Measurements from ENCODE around the gene CHST11.

DNA sequence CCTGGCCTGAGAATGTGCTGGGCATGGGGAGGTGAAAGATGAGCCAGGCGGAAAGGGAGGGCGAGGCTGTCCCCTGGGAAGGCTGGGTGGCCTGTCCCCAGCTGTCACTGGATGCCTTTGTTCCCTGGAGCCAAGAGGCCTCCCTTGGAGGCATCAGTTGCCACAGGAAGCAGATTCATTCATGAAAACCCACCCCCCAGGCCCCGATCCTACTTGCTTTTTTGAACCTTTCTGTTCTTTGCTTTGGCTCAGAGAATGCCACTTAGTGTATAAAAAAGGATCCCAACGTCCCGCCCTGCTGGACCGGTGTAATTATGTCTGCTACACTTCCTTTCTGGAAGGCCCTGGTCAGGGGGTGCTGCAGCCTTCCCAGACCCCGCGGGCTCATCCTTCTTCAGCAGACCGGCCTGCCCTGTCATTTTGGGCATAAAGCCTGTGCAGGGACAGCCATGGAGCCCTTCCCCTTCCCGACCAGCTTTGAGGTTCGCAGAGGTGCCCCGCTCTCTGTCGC, 281.1 kb downstream of the CHST11 start:
- TF ChIP-seq, protein P1, sequence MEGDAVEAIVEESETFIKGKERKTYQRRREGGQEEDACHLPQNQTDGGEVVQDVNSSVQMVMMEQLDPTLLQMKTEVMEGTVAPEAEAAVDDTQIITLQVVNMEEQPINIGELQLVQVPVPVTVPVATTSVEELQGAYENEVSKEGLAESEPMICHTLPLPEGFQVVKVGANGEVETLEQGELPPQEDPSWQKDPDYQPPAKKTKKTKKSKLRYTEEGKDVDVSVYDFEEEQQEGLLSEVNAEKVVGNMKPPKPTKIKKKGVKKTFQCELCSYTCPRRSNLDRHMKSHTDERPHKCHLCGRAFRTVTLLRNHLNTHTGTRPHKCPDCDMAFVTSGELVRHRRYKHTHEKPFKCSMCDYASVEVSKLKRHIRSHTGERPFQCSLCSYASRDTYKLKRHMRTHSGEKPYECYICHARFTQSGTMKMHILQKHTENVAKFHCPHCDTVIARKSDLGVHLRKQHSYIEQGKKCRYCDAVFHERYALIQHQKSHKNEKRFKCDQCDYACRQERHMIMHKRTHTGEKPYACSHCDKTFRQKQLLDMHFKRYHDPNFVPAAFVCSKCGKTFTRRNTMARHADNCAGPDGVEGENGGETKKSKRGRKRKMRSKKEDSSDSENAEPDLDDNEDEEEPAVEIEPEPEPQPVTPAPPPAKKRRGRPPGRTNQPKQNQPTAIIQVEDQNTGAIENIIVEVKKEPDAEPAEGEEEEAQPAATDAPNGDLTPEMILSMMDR (conservative IDR thresholded peaks at IDR 0.05; ENCODE audit: low read depth, low read length), result no peak
- TF ChIP-seq EZH2 (IDR thresholded peaks at IDR 0.05; ENCODE audit: borderline replicate concordance, low read depth, low read length, poor library complexity, severe bottlenecking), result no peak

All from A673 (cell line).